Hematopoietic multipotent progenitor cell treated with erythropoietin and hydrocortisone succinate and interleukin-3 and kit ligand, for 17 days (in vitro differentiated cells): Measurements from ENCODE around the gene MCOLN2.

Source experiments
- DNase-seq: peaks from one replicate; pipeline ENCODE4 v3.0.0-alpha.2; 2015; ENCODE audit warnings: low spot score

The MCOLN2 gene

GRCh38 chr1:84896279-84896678 lies 100.6 kb downstream of the MCOLN2 start:
- no peak for DNase-seq

- DNase-seq: no peak
These were observed 104.0 kb downstream of the MCOLN2 start, which contains the start of gene LPAR3 for GRCh38 chr1:84892705-84893618. LPAR3 (minus strand) TSS chr1:84893206; CDS start chr1:84866120, 27,086 bp downstream.

GRCh38 chr1:84890566-84890965 lies 106.3 kb downstream of the MCOLN2 start:
- DNase-seq: no peak

- DNase-seq: no peak
These were observed 107.5 kb downstream of the MCOLN2 start for GRCh38 chr1:84889437-84889836.

- no peak for DNase-seq
These were observed 108.2 kb downstream of the MCOLN2 start for GRCh38 chr1:84888753-84889152.

GRCh38 chr1:84887261-84887934 lies 109.5 kb downstream of the MCOLN2 start:
- DNase-seq: no peak

GRCh38 chr1:84885469-84885868 lies 111.4 kb downstream of the MCOLN2 start:
- DNase-seq: no peak

GRCh38 chr1:84884671-84885389 lies 112.1 kb downstream of the MCOLN2 start:
- no peak for DNase-seq

GRCh38 chr1:84883286-84883685 lies 113.6 kb downstream of the MCOLN2 start:
- DNase-seq: no peak

- no peak for DNase-seq
These were observed 119.3 kb downstream of the MCOLN2 start for GRCh38 chr1:84877592-84877991.

- no peak for DNase-seq
These were observed 120.6 kb downstream of the MCOLN2 start for GRCh38 chr1:84876353-84876752.
